HEK293 (cell line): Measurements from ENCODE around the gene POLR3GL.

Experiments
- MZF1 ChIP-seq: fragments of 450-650 bp; formaldehyde crosslinking; IDR thresholded peaks from 2 replicates; pipeline ENCODE4 v1.5.1; 2017; ENCODE audit warnings: missing biosample characterization, missing genetic modification characterization, borderline replicate concordance
- YY1 ChIP-seq: fragments of 450-650 bp; formaldehyde crosslinking; IDR thresholded peaks from 2 replicates; pipeline ENCODE4 v1.5.1; 2018; ENCODE audit warnings: missing biosample characterization, missing genetic modification characterization
- ZNF274 ChIP-seq, 2 experiments: fragments of 200-500 bp in 1 of 2; fragments of 450-650 bp in 1 of 2; sonication (Bioruptor generic) in 1 of 2; formaldehyde crosslinking in 1 of 2; IDR thresholded peaks; 2 replicates each; pipeline versions ENCODE4 v1.5.1 to v1.6.1; 2014 to 2016; ENCODE audit warnings: borderline replicate concordance in 1 of 2, inconsistent platforms in 1 of 2, low read length in 1 of 2, missing biosample characterization in 1 of 2, missing genetic modification characterization in 1 of 2
- ZNF473 ChIP-seq: fragments of 450-650 bp; formaldehyde crosslinking; IDR thresholded peaks from 2 replicates; pipeline ENCODE4 v1.5.1; 2017; ENCODE audit warnings: missing biosample characterization, missing genetic modification characterization
- TF ChIP-seq, protein P1 (sequence below): fragments of 450-650 bp; formaldehyde crosslinking; IDR thresholded peaks from 2 replicates; pipeline ENCODE4 v1.5.1; 2016; ENCODE audit warnings: missing biosample characterization, missing genetic modification characterization

DNA sequence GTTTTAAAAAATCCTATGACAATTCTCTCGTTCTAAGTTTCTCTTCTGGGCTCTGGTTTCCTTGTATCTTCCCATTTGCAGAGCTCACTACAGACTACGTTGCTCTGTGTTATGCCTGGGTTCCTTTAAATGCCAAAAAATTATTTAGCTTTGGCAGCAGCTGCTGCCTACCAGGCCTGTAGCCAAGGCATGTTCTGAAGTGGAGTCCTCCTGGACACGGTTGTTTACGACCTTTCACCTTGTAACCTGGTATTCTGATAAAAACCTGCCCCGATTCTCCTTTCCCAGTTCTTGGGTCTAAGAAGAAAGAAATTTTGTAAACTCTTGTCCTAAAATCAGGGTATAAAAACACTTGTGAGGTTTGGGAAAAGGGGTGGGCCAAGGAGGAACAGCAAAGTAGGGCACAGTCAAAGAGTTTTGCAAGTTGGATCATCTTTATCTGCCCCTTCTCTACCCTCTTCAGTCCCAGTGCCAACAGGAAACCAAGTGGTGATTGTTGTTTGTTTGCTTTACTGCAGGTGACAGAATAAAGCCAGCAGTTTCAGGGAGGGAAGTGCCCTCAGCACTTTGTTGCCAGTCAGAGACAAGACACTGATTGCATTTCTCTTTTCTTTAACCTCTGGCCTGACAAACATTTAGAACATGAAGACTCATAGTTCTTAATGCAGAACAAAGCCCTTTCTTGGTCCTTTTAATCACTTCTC is 35.0 kb downstream of the POLR3GL start:
- TF ChIP-seq YY1 (tag by site-specific recombination), result no peak
- TF ChIP-seq ZNF473 (tag by site-specific recombination), result no peak
- TF ChIP-seq, protein P1, sequence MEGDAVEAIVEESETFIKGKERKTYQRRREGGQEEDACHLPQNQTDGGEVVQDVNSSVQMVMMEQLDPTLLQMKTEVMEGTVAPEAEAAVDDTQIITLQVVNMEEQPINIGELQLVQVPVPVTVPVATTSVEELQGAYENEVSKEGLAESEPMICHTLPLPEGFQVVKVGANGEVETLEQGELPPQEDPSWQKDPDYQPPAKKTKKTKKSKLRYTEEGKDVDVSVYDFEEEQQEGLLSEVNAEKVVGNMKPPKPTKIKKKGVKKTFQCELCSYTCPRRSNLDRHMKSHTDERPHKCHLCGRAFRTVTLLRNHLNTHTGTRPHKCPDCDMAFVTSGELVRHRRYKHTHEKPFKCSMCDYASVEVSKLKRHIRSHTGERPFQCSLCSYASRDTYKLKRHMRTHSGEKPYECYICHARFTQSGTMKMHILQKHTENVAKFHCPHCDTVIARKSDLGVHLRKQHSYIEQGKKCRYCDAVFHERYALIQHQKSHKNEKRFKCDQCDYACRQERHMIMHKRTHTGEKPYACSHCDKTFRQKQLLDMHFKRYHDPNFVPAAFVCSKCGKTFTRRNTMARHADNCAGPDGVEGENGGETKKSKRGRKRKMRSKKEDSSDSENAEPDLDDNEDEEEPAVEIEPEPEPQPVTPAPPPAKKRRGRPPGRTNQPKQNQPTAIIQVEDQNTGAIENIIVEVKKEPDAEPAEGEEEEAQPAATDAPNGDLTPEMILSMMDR (tag by site-specific recombination), result no peak
- no peak for TF ChIP-seq MZF1
- no peak for TF ChIP-seq ZNF274 (IDR thresholded peaks at IDR 0.05; ENCODE audit: low read length)
- no peak for TF ChIP-seq ZNF274 (tag by site-specific recombination; IDR thresholded peaks at IDR 0.05; ENCODE audit: borderline replicate concordance)
